GM19395 (cell line): ENCODE results near the gene MAFG.
"Not testable (repeated sequence)": the region's sequence is repeated elsewhere in the genome, so short reads cannot be mapped to it uniquely, and the experiment has no call there.

Source experiments
- ATAC-seq: cut with Tn5 transposase; IDR thresholded peaks from one replicate; pipeline ENCODE4 v1.9.1; 2021; ENCODE audit warnings: mild to moderate bottlenecking, moderate library complexity; ENCODE audit not compliant: unreplicated experiment

MAFG gene

GRCh38 chr17:81958633-81959342, 31.3 kb upstream of the MAFG start:
- no peak for ATAC-seq

- ATAC-seq = no peak
Measured at GRCh38 chr17:81957691-81958432, 30.3 kb upstream of the MAFG start.

GRCh38 chr17:81956607-81957589, 29.4 kb upstream of the MAFG start:
- ATAC-seq = no peak

- ATAC-seq = no peak
Measured at GRCh38 chr17:81955756-81956544, 28.4 kb upstream of the MAFG start.

- no peak for ATAC-seq
Measured at GRCh38 chr17:81955058-81955681, 27.6 kb upstream of the MAFG start.

GRCh38 chr17:81954131-81955057, 26.9 kb upstream of the MAFG start:
- ATAC-seq = no peak

GRCh38 chr17:81953443-81953842, 25.9 kb upstream of the MAFG start:
- not testable (repeated sequence) for ATAC-seq

- no peak for ATAC-seq
Measured at GRCh38 chr17:81952792-81953228, 25.3 kb upstream of the MAFG start.

- no peak for ATAC-seq
Measured at GRCh38 chr17:81951785-81952684, 24.5 kb upstream of the MAFG start.

GRCh38 chr17:81950501-81950900, 23.0 kb upstream of the MAFG start:
- no peak for ATAC-seq

GRCh38 chr17:81948635-81949378, 21.3 kb upstream of the MAFG start:
- ATAC-seq = no peak

GRCh38 chr17:81947189-81947588, 19.7 kb upstream of the MAFG start, which contains the start of gene MYADML2:
TSS of gene MYADML2 (minus strand) at chr17:81947233. CDS start at chr17:81941741, 5,492 bp downstream.
- ATAC-seq = no peak

- no peak for ATAC-seq
Measured at GRCh38 chr17:81944858-81945257, 17.3 kb upstream of the MAFG start.

GRCh38 chr17:81942167-81942553, 14.6 kb upstream of the MAFG start:
- ATAC-seq = no peak

GRCh38 chr17:81941484-81942166, 14.1 kb upstream of the MAFG start:
- no peak for ATAC-seq
